ENCODE results near the gene ADGRA1. TPM values are rescaled to one million over a fixed set of nuclear protein-coding genes. Genes with fewer than 3 reads are reported as not detected.

The ADGRA1 gene
- total RNA-seq, 6 donors from 2014 or later, result 0.30 to 1.0 (median 0.39) TPM; not detected in 1

DNA sequence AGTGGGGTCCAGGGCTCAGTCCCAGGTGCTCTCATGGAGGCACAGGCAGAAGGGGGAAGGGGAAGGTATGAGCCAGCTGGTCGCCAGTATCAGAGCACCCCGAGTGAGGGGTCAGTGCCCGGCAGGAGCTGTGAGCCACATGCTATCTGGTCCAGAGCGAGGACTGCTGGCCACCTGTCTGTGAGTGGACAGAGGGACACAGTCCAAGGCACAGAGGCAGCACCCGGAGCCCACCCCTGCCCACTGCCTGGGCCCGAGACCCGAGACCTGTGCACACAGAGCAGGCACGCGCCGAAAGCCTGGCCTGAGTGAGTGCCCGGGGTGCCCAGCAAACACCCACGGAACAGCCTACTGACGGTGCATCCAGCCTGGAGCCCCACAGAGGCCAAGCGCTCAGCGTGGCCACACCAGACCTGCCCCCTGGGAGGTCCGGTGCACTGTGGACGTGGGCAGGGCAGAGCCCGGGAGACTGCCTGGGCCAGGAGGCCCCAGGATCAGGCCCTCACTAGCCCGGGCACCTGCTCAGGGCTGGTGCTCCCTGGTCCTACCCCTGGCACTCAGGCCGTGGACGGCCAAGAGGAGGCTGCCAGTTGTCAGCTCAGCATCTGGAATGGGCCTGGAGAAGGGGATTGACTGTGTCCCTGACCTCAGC is 29.4 kb downstream of the ADGRA1 start:
- Histone ChIP-seq H3K27me3 (no peaks in the 10 kb centered on the region), H3K4me3 (no peak overlapping the region), H3K9me3 (peaks cover 0 to 5% (median 0%) of the 10 kb centered on the region in 4 donors), H3K27ac (no peak overlapping the region), H3K4me1 (no peaks in the 10 kb centered on the region), H3K36me3 (no peaks in the 10 kb centered on the region)
- DNase-seq (peak in 1 of 2 donors; percentile 60), ATAC-seq (ENCODE audit: low FRiP score in 2 of 2) (peak in 1 of 2 donors; percentile 27)
- 88 to 90% methylated on average over 13 to 14 of the region's 21 CpGs for WGBS, 2 donors
- TF ChIP-seq, protein P1, sequence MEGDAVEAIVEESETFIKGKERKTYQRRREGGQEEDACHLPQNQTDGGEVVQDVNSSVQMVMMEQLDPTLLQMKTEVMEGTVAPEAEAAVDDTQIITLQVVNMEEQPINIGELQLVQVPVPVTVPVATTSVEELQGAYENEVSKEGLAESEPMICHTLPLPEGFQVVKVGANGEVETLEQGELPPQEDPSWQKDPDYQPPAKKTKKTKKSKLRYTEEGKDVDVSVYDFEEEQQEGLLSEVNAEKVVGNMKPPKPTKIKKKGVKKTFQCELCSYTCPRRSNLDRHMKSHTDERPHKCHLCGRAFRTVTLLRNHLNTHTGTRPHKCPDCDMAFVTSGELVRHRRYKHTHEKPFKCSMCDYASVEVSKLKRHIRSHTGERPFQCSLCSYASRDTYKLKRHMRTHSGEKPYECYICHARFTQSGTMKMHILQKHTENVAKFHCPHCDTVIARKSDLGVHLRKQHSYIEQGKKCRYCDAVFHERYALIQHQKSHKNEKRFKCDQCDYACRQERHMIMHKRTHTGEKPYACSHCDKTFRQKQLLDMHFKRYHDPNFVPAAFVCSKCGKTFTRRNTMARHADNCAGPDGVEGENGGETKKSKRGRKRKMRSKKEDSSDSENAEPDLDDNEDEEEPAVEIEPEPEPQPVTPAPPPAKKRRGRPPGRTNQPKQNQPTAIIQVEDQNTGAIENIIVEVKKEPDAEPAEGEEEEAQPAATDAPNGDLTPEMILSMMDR (IDR thresholded peaks at IDR 0.05), result no peak
- TF ChIP-seq EP300 (IDR thresholded peaks at IDR 0.05), result no peak

DNA sequence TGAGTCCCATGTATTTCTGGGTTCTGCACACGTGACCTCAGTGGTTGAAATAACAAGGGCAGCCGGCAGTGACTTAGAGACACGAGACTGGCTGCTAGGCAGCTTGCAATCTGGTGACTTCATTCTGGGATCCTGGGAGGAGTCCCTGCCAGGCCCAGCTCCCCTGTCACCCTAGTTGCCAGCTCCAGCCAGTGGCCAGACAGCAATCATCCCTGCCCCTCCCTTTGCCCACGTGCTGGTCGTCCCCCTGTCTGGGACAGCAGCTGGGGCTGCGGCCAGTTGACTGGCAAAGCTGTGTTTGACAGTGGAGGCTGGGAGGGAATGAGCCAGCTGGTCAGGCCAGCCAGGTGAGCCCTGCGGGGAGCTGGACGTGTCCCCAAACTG is 30.0 kb downstream of the ADGRA1 start:
- Histone ChIP-seq H3K4me3 (no peak overlapping the region), H3K27me3 (no peaks in the 10 kb centered on the region), H3K4me1 (no peaks in the 10 kb centered on the region), H3K9me3 (peaks cover 0 to 5% (median 0%) of the 10 kb centered on the region in 4 donors), H3K27ac (no peak overlapping the region), H3K36me3 (no peaks in the 10 kb centered on the region)
- 59 to 64% methylated on average over 4 to 8 of the region's 8 CpGs for WGBS, 2 donors
- DNase-seq (peak in 1 of 2 donors; percentile 40), ATAC-seq (ENCODE audit: low FRiP score in 2 of 2) (no peak)
- TF ChIP-seq, protein P1 (IDR thresholded peaks at IDR 0.05), result no peak
- TF ChIP-seq POLR2A (IDR thresholded peaks at IDR 0.05) (no peak), EP300 (IDR thresholded peaks at IDR 0.05) (no peak), POLR2AphosphoS5 (IDR thresholded peaks at IDR 0.05) (no peak)

DNA sequence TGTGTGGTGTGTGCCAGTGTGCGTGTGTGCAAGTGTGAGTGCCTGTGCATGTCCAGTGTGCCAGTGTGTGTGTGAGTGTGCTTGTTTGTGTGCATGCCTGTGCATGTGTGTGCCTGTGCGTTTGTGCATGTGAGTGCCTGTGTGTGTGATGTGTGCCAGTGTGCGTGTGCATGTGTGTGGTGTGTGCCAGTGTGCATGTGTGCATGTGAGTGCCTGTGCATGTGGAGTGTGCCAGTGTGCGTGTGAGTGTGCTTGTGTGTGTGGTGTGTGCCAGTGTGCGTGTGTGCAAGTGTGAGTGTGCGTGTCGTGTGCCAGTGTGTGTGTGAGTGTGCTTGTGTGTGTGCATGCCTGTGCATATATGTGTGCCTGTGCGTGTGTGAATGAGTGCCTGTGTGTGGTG is 33.8 kb downstream of the ADGRA1 start:
- Histone ChIP-seq H3K4me1 (peaks cover 0 to 3% (median 0%) of the 10 kb centered on the region in 4 donors), H3K4me3 (no peak overlapping the region), H3K36me3 (no peaks in the 10 kb centered on the region), H3K27me3 (no peaks in the 10 kb centered on the region), H3K27ac (no peak overlapping the region), H3K9me3 (peaks cover 0 to 5% (median 0%) of the 10 kb centered on the region in 4 donors)
- DNase-seq, result peak in 1 of 2 donors; percentile 36
- no peak for TF ChIP-seq POLR2A (IDR thresholded peaks at IDR 0.05)
- no peak for TF ChIP-seq EP300 (IDR thresholded peaks at IDR 0.05)
- no peak for TF ChIP-seq POLR2AphosphoS5 (IDR thresholded peaks at IDR 0.05)
- TF ChIP-seq, protein P1 (IDR thresholded peaks at IDR 0.05), result no peak
- ATAC-seq (ENCODE audit: low FRiP score in 2 of 2), result no peak
- WGBS, 2 donors, result 91 to 94% methylated on average over 8 of the region's 8 CpGs

DNA sequence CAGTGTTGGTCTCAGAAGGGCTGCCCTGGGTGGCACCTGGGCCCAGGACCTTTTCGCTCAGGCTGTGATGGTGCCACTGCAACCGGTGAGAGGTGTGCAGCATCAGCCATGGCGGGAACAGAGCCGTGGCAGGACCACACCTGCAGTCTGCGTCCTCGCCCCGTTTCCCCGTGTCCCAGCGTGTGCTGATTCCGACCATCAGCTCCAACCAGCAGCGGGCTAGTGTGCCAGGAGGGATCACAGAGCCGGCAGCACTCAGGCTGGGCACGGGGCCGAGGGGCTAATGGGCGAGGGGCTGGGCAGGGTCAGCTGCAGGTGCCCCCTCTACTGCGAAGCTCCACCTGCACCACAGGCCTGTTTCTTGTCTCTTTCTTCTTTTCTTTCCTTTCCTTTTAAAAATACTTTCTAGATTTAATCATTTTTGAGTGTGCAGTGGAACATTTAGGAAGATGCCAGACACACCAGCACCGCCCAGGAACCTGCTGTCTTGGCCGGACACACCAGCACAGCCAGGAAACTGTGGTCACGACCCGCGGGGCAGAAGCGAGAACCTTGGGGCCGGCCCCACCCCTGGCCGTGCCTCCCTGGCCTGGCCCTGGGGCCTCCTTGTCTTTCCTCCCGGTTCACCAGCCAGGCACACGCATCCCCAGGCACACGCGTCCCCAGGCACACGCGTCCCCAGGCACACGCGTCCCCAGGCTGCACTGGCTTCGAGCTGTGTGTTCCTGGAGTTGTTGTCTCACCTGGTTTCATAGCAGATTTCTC is 34.6 kb downstream of the ADGRA1 start:
- H3K4me3 ChIP-seq, result no peak overlapping the region
- WGBS, 2 donors, result 76 to 79% methylated on average over 31 to 33 of the region's 33 CpGs
- ATAC-seq (ENCODE audit: low FRiP score in 2 of 2) (no peak), DNase-seq (peak in 1 of 2 donors; percentile 54)
- H3K27ac ChIP-seq, result no peak overlapping the region
- peaks cover 0 to 3% (median 0%) of the 10 kb centered on the region in 4 donors for H3K4me1 ChIP-seq
- no peaks in the 10 kb centered on the region for H3K27me3 ChIP-seq
- TF ChIP-seq EP300 (IDR thresholded peaks at IDR 0.05), result no peak
- H3K36me3 ChIP-seq, result no peaks in the 10 kb centered on the region
- peaks cover 0 to 5% (median 0%) of the 10 kb centered on the region in 4 donors for H3K9me3 ChIP-seq

DNA sequence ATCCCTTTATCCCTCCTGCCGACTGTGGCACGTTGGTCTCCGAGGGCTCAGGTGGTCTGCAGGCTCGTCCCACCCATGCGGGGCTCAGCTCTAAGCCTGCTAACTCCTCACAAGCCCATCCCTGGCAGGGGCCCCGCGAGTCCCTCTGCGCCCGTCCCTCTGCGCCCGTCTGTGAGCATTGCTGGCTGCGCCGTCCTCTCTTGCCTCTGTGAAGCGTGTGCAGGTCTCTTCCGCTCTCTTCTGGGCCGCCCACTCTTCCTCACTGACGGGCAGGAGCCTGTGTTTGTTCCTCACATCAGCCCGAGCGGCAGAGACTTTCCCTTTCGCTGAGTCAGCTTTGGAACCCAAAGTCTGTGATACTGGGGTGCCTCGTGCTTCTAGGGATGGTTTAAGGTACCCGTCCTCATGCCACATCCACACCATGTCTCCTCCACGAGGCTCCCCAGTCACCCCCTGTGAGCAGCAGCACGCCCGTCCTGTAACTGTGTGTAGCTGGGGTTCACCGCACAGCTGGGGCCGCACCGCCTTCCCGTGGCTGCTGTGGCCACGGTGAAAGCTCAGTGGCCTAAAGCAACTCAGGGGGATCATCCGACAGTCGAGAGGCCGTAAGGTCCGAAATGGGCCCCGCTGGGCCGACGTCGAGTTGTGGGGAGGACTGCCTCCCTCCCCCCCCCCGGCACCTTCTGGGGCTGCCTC is 35.5 kb downstream of the ADGRA1 start:
- peaks cover 0 to 5% (median 0%) of the 10 kb centered on the region in 4 donors for H3K9me3 ChIP-seq
- 65 to 72% methylated on average over 23 to 34 of the region's 39 CpGs for WGBS, 2 donors
- no peak for TF ChIP-seq POLR2AphosphoS5 (IDR thresholded peaks at IDR 0.05)
- no peak for TF ChIP-seq POLR2A (IDR thresholded peaks at IDR 0.05)
- TF ChIP-seq, protein P1 (IDR thresholded peaks at IDR 0.05), result no peak
- TF ChIP-seq EP300 (IDR thresholded peaks at IDR 0.05), result no peak
- no peaks in the 10 kb centered on the region for H3K36me3 ChIP-seq
- DNase-seq (peak in 1 of 2 donors; percentile 73), ATAC-seq (ENCODE audit: low FRiP score in 2 of 2) (peak in 1 of 2 donors; percentile 28)
- no peaks in the 10 kb centered on the region for H3K27me3 ChIP-seq
- H3K27ac ChIP-seq, result no peak overlapping the region
- H3K4me3 ChIP-seq, result no peak overlapping the region
- H3K4me1 ChIP-seq, result peaks cover 0 to 3% (median 0%) of the 10 kb centered on the region in 4 donors
